H9 (cell line): ENCODE measurements around the gene JADE2. TPM values are rescaled to one million over a fixed set of nuclear protein-coding genes. Genes with fewer than 3 reads are reported as not detected.

Experiments
- DNase-seq: peaks from one replicate; pipeline ENCODE4 v3.0.0-alpha.2; 2017
- H2AFZ ChIP-seq: one replicate; pipeline ENCODE4 v1.6.1; 2013; ENCODE audit warnings: mild to moderate bottlenecking, low read length, control low read depth, moderate library complexity
- H2AK5ac ChIP-seq: 2 replicates; pipeline ENCODE4 v1.6.1; 2013; ENCODE audit warnings: low read length, control low read depth, mixed read lengths; ENCODE audit not compliant: insufficient read length
- H2BK120ac ChIP-seq: one replicate; pipeline ENCODE4 v1.6.1; 2013; ENCODE audit warnings: low read depth, mild to moderate bottlenecking, low read length, control low read depth, inconsistent platforms; ENCODE audit not compliant: poor library complexity, severe bottlenecking
- H2BK12ac ChIP-seq: 2 replicates; pipeline ENCODE4 v1.6.1; 2013; ENCODE audit warnings: low read length, control low read depth, mixed read lengths, low read depth; ENCODE audit not compliant: insufficient read length
- H2BK15ac ChIP-seq: 2 replicates; pipeline ENCODE4 v1.6.1; 2013; ENCODE audit warnings: low read depth, low read length, control low read depth
- H2BK20ac ChIP-seq: one replicate; pipeline ENCODE4 v1.6.1; 2013; ENCODE audit warnings: low read depth, mild to moderate bottlenecking, low read length, control low read depth, inconsistent platforms; ENCODE audit not compliant: poor library complexity, severe bottlenecking
- H2BK5ac ChIP-seq: 2 replicates; pipeline ENCODE4 v1.6.1; 2013; ENCODE audit warnings: low read length, control low read depth, mixed read lengths; ENCODE audit not compliant: insufficient read length
- H3K14ac ChIP-seq: 2 replicates; pipeline ENCODE4 v1.6.1; 2013; ENCODE audit warnings: low read length, control low read depth; ENCODE audit not compliant: insufficient read depth
- H3K18ac ChIP-seq: 2 replicates; pipeline ENCODE4 v1.6.1; 2013; ENCODE audit warnings: low read depth, mild to moderate bottlenecking, mixed read lengths, low read length, control low read depth; ENCODE audit not compliant: insufficient read length
- H3K23ac ChIP-seq: 2 replicates; pipeline ENCODE4 v1.6.1; 2013; ENCODE audit warnings: low read length, control low read depth, mixed read lengths, low read depth; ENCODE audit not compliant: insufficient read length
- H3K23me2 ChIP-seq: 2 replicates; pipeline ENCODE4 v1.6.1; 2013; ENCODE audit warnings: low read depth, mild to moderate bottlenecking, mixed read lengths, low read length, control low read depth; ENCODE audit not compliant: insufficient read length, poor library complexity, severe bottlenecking
- H3K27ac ChIP-seq: 2 replicates; pipeline ENCODE4 v1.5.1; 2013; ENCODE audit warnings: low read length, control low read depth, mixed read lengths, low read depth; ENCODE audit not compliant: insufficient read length
- H3K27me3 ChIP-seq: 2 replicates; pipeline ENCODE4 v1.6.1; 2013; ENCODE audit warnings: low read length, control low read depth, inconsistent platforms; ENCODE audit not compliant: insufficient read depth
- H3K4ac ChIP-seq: 2 replicates; pipeline ENCODE4 v1.6.1; 2013; ENCODE audit warnings: low read depth, mild to moderate bottlenecking, control low read depth, inconsistent platforms, low read length, moderate library complexity
- H3K4me1 ChIP-seq: 2 replicates; pipeline ENCODE4 v1.6.1; 2013; ENCODE audit warnings: low read length, control low read depth, inconsistent platforms; ENCODE audit not compliant: insufficient read depth
- H3K4me2 ChIP-seq: 2 replicates; pipeline ENCODE4 v1.6.1; 2013; ENCODE audit warnings: low read length, control low read depth, mixed read lengths; ENCODE audit not compliant: insufficient read length, insufficient read depth
- H3K56ac ChIP-seq: 2 replicates; pipeline ENCODE4 v1.6.1; 2013; ENCODE audit warnings: low read depth, mild to moderate bottlenecking, mixed read lengths, low read length, control low read depth; ENCODE audit not compliant: insufficient read length
- H3K79me1 ChIP-seq: 2 replicates; pipeline ENCODE4 v1.6.1; 2013; ENCODE audit warnings: low read depth, mild to moderate bottlenecking, moderate library complexity, low read length, control low read depth, inconsistent platforms; ENCODE audit not compliant: insufficient read depth, poor library complexity, severe bottlenecking
- H3K79me2 ChIP-seq: 2 replicates; pipeline ENCODE4 v1.6.1; 2013; ENCODE audit warnings: low read length, control low read depth, inconsistent platforms; ENCODE audit not compliant: insufficient read depth
- H3K9ac ChIP-seq: 2 replicates; pipeline ENCODE4 v1.6.1; 2013; ENCODE audit warnings: low read length, control low read depth, mixed read lengths; ENCODE audit not compliant: insufficient read length; ENCODE audit errors: extremely low read depth
- H3K9me3 ChIP-seq: one replicate; pipeline ENCODE4 v1.6.1; 2013; ENCODE audit warnings: low read depth, low read length, inconsistent platforms; ENCODE audit not compliant: control insufficient read depth
- H3T11ph ChIP-seq: one replicate; pipeline ENCODE4 v1.6.1; 2013; ENCODE audit warnings: mild to moderate bottlenecking, low read length, control low read depth, inconsistent platforms
- H4K20me1 ChIP-seq: one replicate; pipeline ENCODE4 v1.6.1; 2013; ENCODE audit not compliant: control insufficient read depth, insufficient read length, insufficient read depth
- H4K5ac ChIP-seq: 2 replicates; pipeline ENCODE4 v1.6.1; 2013; ENCODE audit warnings: low read depth, mild to moderate bottlenecking, mixed read lengths, low read length, control low read depth; ENCODE audit not compliant: insufficient read length
- H4K8ac ChIP-seq: replicated peaks from 2 replicates; pipeline ENCODE4 v1.6.1; 2013; ENCODE audit warnings: low read length, control low read depth, mixed read lengths, low read depth; ENCODE audit not compliant: insufficient read length
- H4K91ac ChIP-seq: 2 replicates; pipeline ENCODE4 v1.6.1; 2013; ENCODE audit warnings: low read depth, mild to moderate bottlenecking, moderate library complexity, mixed read lengths, low read length, control low read depth; ENCODE audit not compliant: insufficient read length
- H3K27ac Mint-ChIP-seq, 3 experiments: 2 replicates in 2 of 3; 3 replicates in 1 of 3; pipeline ENCODE4 v1.8.0; 2020 to 2021; ENCODE audit warnings: mixed read lengths in 3 of 3, mild to moderate bottlenecking in 1 of 3, moderate library complexity in 1 of 3
- H3K27me3 Mint-ChIP-seq: 2 replicates; pipeline ENCODE4 v1.8.0; 2021; ENCODE audit warnings: low read depth, mild to moderate bottlenecking, moderate library complexity, mixed read lengths
- H3K36me3 Mint-ChIP-seq, 3 experiments: 2 replicates in 2 of 3; 3 replicates in 1 of 3; pipeline ENCODE4 v1.8.0; 2020 to 2021; ENCODE audit warnings: low read depth in 3 of 3, mixed read lengths in 3 of 3; ENCODE audit not compliant: insufficient read depth in 1 of 3
- H3K4me1 Mint-ChIP-seq, 2 experiments: 2 replicates each; pipeline ENCODE4 v1.8.0; 2020; ENCODE audit warnings: mixed read lengths in 2 of 2
- H3K4me3 Mint-ChIP-seq, 2 experiments: 2 replicates in 1 of 2; 3 replicates in 1 of 2; pipeline ENCODE4 v1.8.0; 2020 to 2021; ENCODE audit warnings: mild to moderate bottlenecking in 2 of 2, mixed read lengths in 2 of 2, moderate library complexity in 1 of 2
- H3K9me3 Mint-ChIP-seq, 2 experiments: 2 replicates in 1 of 2; 3 replicates in 1 of 2; pipeline ENCODE4 v1.8.0; 2020; ENCODE audit warnings: mild to moderate bottlenecking in 2 of 2, mixed read lengths in 2 of 2, moderate library complexity in 1 of 2
- WGBS: extraction: QIAGEN DNeasy Blood & Tissue Kit; methylation state at CpG from one replicate; pipeline ENCODE4 v1.1.7; 2013; ENCODE audit warnings: missing lambda C conversion rate, low lambda C conversion rate, mixed read lengths; ENCODE audit not compliant: insufficient read length; ENCODE audit errors: extremely low coverage; 5-methylcytosine and 5-hydroxymethylcytosine counted together
- total RNA-seq: library from RNA; stranded (reverse); gene quantifications from 2 replicates; pipeline ENCODE4 v1.2.1, GENCODE V29; 2021
- TF ChIP-seq, protein P1 (sequence below): fragments of 200-600 bp; sonication (generic); conservative IDR thresholded peaks from 3 replicates; pipeline ENCODE4 v1.8.0; 2021; ENCODE audit warnings: antibody characterized with exemption, mild to moderate bottlenecking

JADE2 gene
- total RNA-seq, 1 experiment from 2014 or later, result 99.7 TPM

DNA sequence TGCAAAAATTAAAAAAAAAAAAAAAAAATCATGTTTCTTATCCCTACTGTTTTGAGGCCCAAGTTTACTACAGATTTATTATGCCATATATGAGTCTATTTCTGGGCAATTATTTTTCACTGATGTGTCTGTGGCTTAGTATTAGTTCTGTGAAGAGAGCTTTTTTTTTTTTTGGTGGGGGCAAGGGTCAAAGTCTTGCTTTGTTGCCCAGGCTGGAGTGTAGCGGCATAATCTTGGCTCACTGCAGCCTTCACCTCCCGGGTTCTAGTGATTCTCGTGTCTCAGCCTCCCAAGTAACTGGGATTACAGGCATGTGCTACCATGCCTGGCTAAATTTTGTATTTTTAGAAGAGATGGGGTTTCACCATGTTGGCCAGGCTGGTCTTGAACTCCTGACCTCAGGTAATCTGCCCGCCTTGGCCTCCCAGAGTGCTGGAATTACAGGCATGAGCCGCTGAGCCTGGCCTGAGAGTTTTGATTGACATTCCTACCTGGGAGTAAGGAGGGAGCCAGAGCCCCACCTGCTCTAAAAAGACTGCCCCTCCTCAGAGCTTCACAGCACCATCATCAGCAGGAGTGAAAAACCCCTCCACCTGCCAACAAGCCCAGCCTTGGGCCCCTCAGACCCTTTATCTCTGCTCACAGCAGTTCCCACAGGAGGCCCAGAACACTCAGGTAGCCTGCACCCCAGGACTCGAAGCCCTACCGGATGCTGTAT lies 36.1 kb upstream of the JADE2 start:
- H2BK5ac ChIP-seq, result no peak overlapping the region
- no peaks in the 10 kb centered on the region for H3K27me3 ChIP-seq
- no peak overlapping the region for H2BK15ac ChIP-seq
- no peaks in the 10 kb centered on the region for H3K79me1 ChIP-seq
- H4K5ac ChIP-seq, result no peak overlapping the region
- no peak overlapping the region for H2AK5ac ChIP-seq
- no peaks in the 10 kb centered on the region for H3K79me2 ChIP-seq
- Mint-ChIP-seq H3K9me3 (peaks cover 3 to 6% of the 10 kb centered on the region in 2 experiments; a peak in 2 of 5 replicates), H3K36me3 (0 out of 7 replicates have a peak, but pooled peaks cover 0 to 11% (median 0%) of the 10 kb centered on the region in 3 experiments), H3K4me3 (no peak overlapping the region), H3K4me1 (0 out of 4 replicates have a peak, but pooled peaks cover 0 to 3% of the 10 kb centered on the region in 2 experiments), H3K27me3 (peaks cover 2% of the 10 kb centered on the region; the same call in 1 of the 2 replicates), H3K27ac (no peak overlapping the region)
- peaks cover 5% of the 10 kb centered on the region for H3K9me3 ChIP-seq
- no peak overlapping the region for H2BK20ac ChIP-seq
- H3K4me1 ChIP-seq, result no peaks in the 10 kb centered on the region
- no peak overlapping the region for H3K9ac ChIP-seq
- no peak overlapping the region for H3K14ac ChIP-seq
- no peak overlapping the region for H2AFZ ChIP-seq
- H3K23me2 ChIP-seq, result no peaks in the 10 kb centered on the region
- H3K56ac ChIP-seq, result no peak overlapping the region
- WGBS, result no CpG with 5 or more reads among the region's 7 CpGs
- H4K91ac ChIP-seq, result no peak overlapping the region
- H3K4ac ChIP-seq, result no peak overlapping the region
- H3K27ac ChIP-seq, result no peak overlapping the region
- TF ChIP-seq, protein P1, sequence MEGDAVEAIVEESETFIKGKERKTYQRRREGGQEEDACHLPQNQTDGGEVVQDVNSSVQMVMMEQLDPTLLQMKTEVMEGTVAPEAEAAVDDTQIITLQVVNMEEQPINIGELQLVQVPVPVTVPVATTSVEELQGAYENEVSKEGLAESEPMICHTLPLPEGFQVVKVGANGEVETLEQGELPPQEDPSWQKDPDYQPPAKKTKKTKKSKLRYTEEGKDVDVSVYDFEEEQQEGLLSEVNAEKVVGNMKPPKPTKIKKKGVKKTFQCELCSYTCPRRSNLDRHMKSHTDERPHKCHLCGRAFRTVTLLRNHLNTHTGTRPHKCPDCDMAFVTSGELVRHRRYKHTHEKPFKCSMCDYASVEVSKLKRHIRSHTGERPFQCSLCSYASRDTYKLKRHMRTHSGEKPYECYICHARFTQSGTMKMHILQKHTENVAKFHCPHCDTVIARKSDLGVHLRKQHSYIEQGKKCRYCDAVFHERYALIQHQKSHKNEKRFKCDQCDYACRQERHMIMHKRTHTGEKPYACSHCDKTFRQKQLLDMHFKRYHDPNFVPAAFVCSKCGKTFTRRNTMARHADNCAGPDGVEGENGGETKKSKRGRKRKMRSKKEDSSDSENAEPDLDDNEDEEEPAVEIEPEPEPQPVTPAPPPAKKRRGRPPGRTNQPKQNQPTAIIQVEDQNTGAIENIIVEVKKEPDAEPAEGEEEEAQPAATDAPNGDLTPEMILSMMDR, result no peak
- no peak overlapping the region for H2BK120ac ChIP-seq
- H4K20me1 ChIP-seq, result no peaks in the 10 kb centered on the region
- H2BK12ac ChIP-seq, result no peak overlapping the region
- H4K8ac ChIP-seq, result no peak overlapping the region
- H3K18ac ChIP-seq, result no peak overlapping the region
- no peak overlapping the region for H3K4me2 ChIP-seq
- H3T11ph ChIP-seq, result no peak overlapping the region
- no peak overlapping the region for H3K23ac ChIP-seq
- no peak for DNase-seq
